Mesendoderm (in vitro differentiated cells): ENCODE data around the gene SMC4.

Source experiments
- DNase-seq: peaks from one replicate; pipeline ENCODE4 v3.0.0; 2013
- H2AK5ac ChIP-seq: 2 replicates; pipeline ENCODE4 v1.6.1; 2013; ENCODE audit warnings: low read length, inconsistent platforms
- H2BK120ac ChIP-seq: 2 replicates; pipeline ENCODE4 v1.6.1; 2013; ENCODE audit warnings: low read depth, mild to moderate bottlenecking, low read length, moderate library complexity, mixed read lengths
- H2BK15ac ChIP-seq: replicated peaks from 2 replicates; pipeline ENCODE4 v1.6.1; 2013; ENCODE audit warnings: low read depth, mild to moderate bottlenecking, moderate library complexity
- H2BK5ac ChIP-seq: 2 replicates; pipeline ENCODE4 v1.6.1; 2013; ENCODE audit warnings: low read length, inconsistent platforms
- H3K18ac ChIP-seq: 2 replicates; pipeline ENCODE4 v1.6.1; 2013; ENCODE audit warnings: mild to moderate bottlenecking, low read length, mixed read lengths
- H3K23ac ChIP-seq: one replicate; pipeline ENCODE4 v1.6.1; 2013; ENCODE audit warnings: low read length
- H3K27ac ChIP-seq: 2 replicates; pipeline ENCODE4 v1.5.1; 2013; ENCODE audit warnings: low read depth, mild to moderate bottlenecking, inconsistent platforms, low read length, moderate library complexity
- H3K27me3 ChIP-seq: 2 replicates; pipeline ENCODE4 v1.6.1; 2013; ENCODE audit warnings: low read length, control low read depth, mild to moderate bottlenecking, inconsistent platforms; ENCODE audit not compliant: insufficient read depth, poor library complexity
- H3K36me3 ChIP-seq: 2 replicates; pipeline ENCODE4 v1.6.1; 2013; ENCODE audit warnings: low read length, inconsistent platforms; ENCODE audit not compliant: control insufficient read depth, insufficient read depth
- H3K4ac ChIP-seq: one replicate; pipeline ENCODE4 v1.6.1; 2013; ENCODE audit warnings: low read depth, mild to moderate bottlenecking, low read length, moderate library complexity
- H3K4me1 ChIP-seq: 2 replicates; pipeline ENCODE4 v1.6.1; 2013; ENCODE audit warnings: low read depth, low read length, inconsistent platforms; ENCODE audit not compliant: control insufficient read depth
- H3K4me2 ChIP-seq: 2 replicates; pipeline ENCODE4 v1.6.1; 2013; ENCODE audit warnings: low read length
- H3K4me3 ChIP-seq: 2 replicates; pipeline ENCODE4 v1.5.1; 2013; ENCODE audit warnings: mild to moderate bottlenecking, low read length
- H3K56ac ChIP-seq: one replicate; pipeline ENCODE4 v1.6.1; 2013; ENCODE audit warnings: low read length
- H3K79me1 ChIP-seq: 2 replicates; pipeline ENCODE4 v1.6.1; 2013; ENCODE audit warnings: low read length, inconsistent platforms
- H3K79me2 ChIP-seq: 2 replicates; pipeline ENCODE4 v1.6.1; 2013; ENCODE audit warnings: mild to moderate bottlenecking, low read length; ENCODE audit not compliant: control insufficient read depth, insufficient read depth
- H3K9ac ChIP-seq: 2 replicates; pipeline ENCODE4 v1.6.1; 2013; ENCODE audit warnings: low read length, inconsistent platforms
- H4K5ac ChIP-seq: one replicate; pipeline ENCODE4 v1.6.1; 2013; ENCODE audit warnings: low read length
- H4K8ac ChIP-seq: one replicate; pipeline ENCODE4 v1.6.1; 2013; ENCODE audit warnings: low read depth, mild to moderate bottlenecking, control low read depth, low read length, moderate library complexity
- WGBS: extraction: QIAGEN DNeasy Blood & Tissue Kit; methylation state at CpG from one replicate; pipeline ENCODE4 v1.1.7; 2013; ENCODE audit warnings: low lambda C conversion rate, missing lambda C conversion rate; ENCODE audit not compliant: insufficient coverage; ENCODE audit errors: extremely low coverage; 5-methylcytosine and 5-hydroxymethylcytosine counted together

The SMC4 gene

GRCh38 chr3:160376681-160377080 lies 22.8 kb upstream of the SMC4 start:
- no peak overlapping the region for H3K56ac ChIP-seq
- H2BK15ac ChIP-seq, result no peak overlapping the region
- H2BK120ac ChIP-seq, result no peak overlapping the region
- no peaks in the 10 kb centered on the region for H3K4me1 ChIP-seq
- no peak overlapping the region for H4K8ac ChIP-seq
- H3K18ac ChIP-seq, result no peak overlapping the region
- H2AK5ac ChIP-seq, result no peak overlapping the region
- no peaks in the 10 kb centered on the region for H3K36me3 ChIP-seq
- H3K4me3 ChIP-seq, result no peak overlapping the region
- no peaks in the 10 kb centered on the region for H3K79me2 ChIP-seq
- no peak overlapping the region for H3K27ac ChIP-seq
- no peak for DNase-seq
- no peaks in the 10 kb centered on the region for H3K79me1 ChIP-seq
- H3K4ac ChIP-seq, result no peak overlapping the region
- no peak overlapping the region for H3K9ac ChIP-seq
- H3K23ac ChIP-seq, result no peak overlapping the region
- H4K5ac ChIP-seq, result no peak overlapping the region
- H3K27me3 ChIP-seq, result no peaks in the 10 kb centered on the region
- no peak overlapping the region for H3K4me2 ChIP-seq
- H2BK5ac ChIP-seq, result no peak overlapping the region
- no CpG with 5 or more reads among the region's 2 CpGs for WGBS

GRCh38 chr3:160378331-160379109 lies 20.9 kb upstream of the SMC4 start:
- no peak overlapping the region for H3K23ac ChIP-seq
- H3K4me3 ChIP-seq, result no peak overlapping the region
- H3K4me1 ChIP-seq, result no peaks in the 10 kb centered on the region
- no peak overlapping the region for H3K9ac ChIP-seq
- no peak overlapping the region for H2BK15ac ChIP-seq
- H3K79me1 ChIP-seq, result no peaks in the 10 kb centered on the region
- H3K56ac ChIP-seq, result no peak overlapping the region
- no peak overlapping the region for H4K5ac ChIP-seq
- no peak overlapping the region for H2AK5ac ChIP-seq
- DNase-seq, result no peak
- no peaks in the 10 kb centered on the region for H3K27me3 ChIP-seq
- no CpG with 5 or more reads among the region's 1 CpG for WGBS
- H3K36me3 ChIP-seq, result no peaks in the 10 kb centered on the region
- H3K4ac ChIP-seq, result no peak overlapping the region
- no peak overlapping the region for H2BK5ac ChIP-seq
- no peak overlapping the region for H3K18ac ChIP-seq
- no peak overlapping the region for H3K4me2 ChIP-seq
- no peak overlapping the region for H2BK120ac ChIP-seq
- no peak overlapping the region for H4K8ac ChIP-seq
- H3K27ac ChIP-seq, result no peak overlapping the region
- H3K79me2 ChIP-seq, result no peaks in the 10 kb centered on the region

GRCh38 chr3:160379628-160380214 lies 19.7 kb upstream of the SMC4 start:
- no peak overlapping the region for H3K4ac ChIP-seq
- H4K5ac ChIP-seq, result no peak overlapping the region
- H3K27me3 ChIP-seq, result no peaks in the 10 kb centered on the region
- no peaks in the 10 kb centered on the region for H3K4me1 ChIP-seq
- no peak overlapping the region for H3K56ac ChIP-seq
- no peak overlapping the region for H4K8ac ChIP-seq
- H3K79me1 ChIP-seq, result no peaks in the 10 kb centered on the region
- no peak overlapping the region for H3K9ac ChIP-seq
- DNase-seq, result peak; percentile 54
- no peak overlapping the region for H2BK15ac ChIP-seq
- no peak overlapping the region for H3K4me2 ChIP-seq
- no peaks in the 10 kb centered on the region for H3K36me3 ChIP-seq
- no peak overlapping the region for H2BK120ac ChIP-seq
- no CpG with 5 or more reads among the region's 4 CpGs for WGBS
- H2BK5ac ChIP-seq, result no peak overlapping the region
- H3K79me2 ChIP-seq, result no peaks in the 10 kb centered on the region
- no peak overlapping the region for H2AK5ac ChIP-seq
- H3K4me3 ChIP-seq, result no peak overlapping the region
- no peak overlapping the region for H3K27ac ChIP-seq
- no peak overlapping the region for H3K18ac ChIP-seq
- no peak overlapping the region for H3K23ac ChIP-seq

GRCh38 chr3:160381470-160381869 lies 18.0 kb upstream of the SMC4 start:
- H3K79me2 ChIP-seq, result no peaks in the 10 kb centered on the region
- peaks cover 2% of the 10 kb centered on the region for H3K4me1 ChIP-seq
- H2AK5ac ChIP-seq, result no peak overlapping the region
- DNase-seq, result no peak
- H2BK5ac ChIP-seq, result no peak overlapping the region
- no CpG with 5 or more reads among the region's 1 CpG for WGBS
- no peak overlapping the region for H2BK120ac ChIP-seq
- H3K27ac ChIP-seq, result no peak overlapping the region
- no peak overlapping the region for H2BK15ac ChIP-seq
- H3K36me3 ChIP-seq, result no peaks in the 10 kb centered on the region
- no peak overlapping the region for H3K9ac ChIP-seq
- no peak overlapping the region for H3K4ac ChIP-seq
- no peak overlapping the region for H3K23ac ChIP-seq
- no peak overlapping the region for H3K4me3 ChIP-seq
- H3K27me3 ChIP-seq, result no peaks in the 10 kb centered on the region
- no peak overlapping the region for H3K4me2 ChIP-seq
- no peak overlapping the region for H4K5ac ChIP-seq
- H3K18ac ChIP-seq, result no peak overlapping the region
- no peak overlapping the region for H4K8ac ChIP-seq
- H3K56ac ChIP-seq, result no peak overlapping the region
- no peaks in the 10 kb centered on the region for H3K79me1 ChIP-seq

GRCh38 chr3:160384639-160385318 lies 14.7 kb upstream of the SMC4 start:
- Histone ChIP-seq H3K56ac (no peak overlapping the region), H3K27ac (no peak overlapping the region)
- no CpG with 5 or more reads among the region's 5 CpGs for WGBS

More at GRCh38 chr3:160384639-160385318, 14.7 kb upstream of the SMC4 start:
- H4K8ac ChIP-seq, result no peak overlapping the region
- H2BK15ac ChIP-seq, result no peak overlapping the region
- peak; percentile 29 for DNase-seq
- no peak overlapping the region for H2BK5ac ChIP-seq
- no peaks in the 10 kb centered on the region for H3K79me2 ChIP-seq
- no peak overlapping the region for H3K23ac ChIP-seq
- no peak overlapping the region for H4K5ac ChIP-seq
- H3K4me1 ChIP-seq, result peaks cover 2% of the 10 kb centered on the region
- H3K4me2 ChIP-seq, result no peak overlapping the region
- no peak overlapping the region for H3K4ac ChIP-seq
- H3K27me3 ChIP-seq, result no peaks in the 10 kb centered on the region
- no peak overlapping the region for H3K9ac ChIP-seq
- no peak overlapping the region for H2BK120ac ChIP-seq
- H3K18ac ChIP-seq, result no peak overlapping the region
- H3K4me3 ChIP-seq, result no peak overlapping the region
- H3K36me3 ChIP-seq, result no peaks in the 10 kb centered on the region
- H3K79me1 ChIP-seq, result no peaks in the 10 kb centered on the region
- no peak overlapping the region for H2AK5ac ChIP-seq
